H1 (cell line): Measurements from ENCODE around the gene MVP. TPM values are rescaled to one million over a fixed set of nuclear protein-coding genes. Genes with fewer than 3 reads are reported as not detected.

ENCODE experiments used
- CTCF ChIA-PET: fragments of 300-600 bp; sonication (Branson Sonifier 250); formaldehyde crosslinking; loops from one replicate; lab custom pipeline; 2021; ENCODE audit not compliant: partially characterized antibody; lab: Charles Lee
- POLR2A ChIA-PET: fragments of 300-600 bp; sonication (Branson Sonifier 250); formaldehyde crosslinking; loops from one replicate; lab custom pipeline; 2021; ENCODE audit warnings: inconsistent platforms; ENCODE audit not compliant: partially characterized antibody; lab: Charles Lee
- DNase-seq, 2 experiments: peaks; one replicate each; pipeline versions ENCODE4 v3.0.0 to v3.0.0-alpha.2; 2010 to 2022; ENCODE audit warnings: low spot score in 2 of 2, low read depth in 1 of 2, mixed read lengths in 1 of 2
- FAIRE-seq: peaks from 2 replicates; lab custom pipeline; 2011; peaks lifted over from hg19 to GRCh38; lab: Jason Lieb, UNC
- H2AFZ ChIP-seq: 2 replicates; pipeline ENCODE4 v1.8.1; 2012; ENCODE audit warnings: low read length, inconsistent platforms
- H2AK5ac ChIP-seq: 2 replicates; pipeline ENCODE4 v1.6.1; 2013; ENCODE audit warnings: low read depth, low read length
- H2BK120ac ChIP-seq: replicated peaks from 2 replicates; pipeline ENCODE3; 2013; ENCODE audit warnings: low read depth, low read length, inconsistent platforms
- H2BK12ac ChIP-seq: 2 replicates; pipeline ENCODE4 v1.6.1; 2013; ENCODE audit warnings: low read depth, low read length
- H2BK15ac ChIP-seq: 2 replicates; pipeline ENCODE4 v1.6.1; 2013; ENCODE audit warnings: low read length
- H2BK20ac ChIP-seq: 2 replicates; pipeline ENCODE4 v1.6.1; 2013; ENCODE audit warnings: low read length
- H2BK5ac ChIP-seq: 2 replicates; pipeline ENCODE4 v1.6.1; 2013; ENCODE audit warnings: low read depth, low read length
- H3K14ac ChIP-seq: 2 replicates; pipeline ENCODE4 v1.6.1; 2013; ENCODE audit warnings: inconsistent platforms; ENCODE audit not compliant: insufficient read length
- H3K18ac ChIP-seq: 2 replicates; pipeline ENCODE4 v1.6.1; 2013; ENCODE audit warnings: low read length; ENCODE audit errors: extremely low read depth
- H3K23ac ChIP-seq: 2 replicates; pipeline ENCODE4 v1.6.1; 2013; ENCODE audit warnings: inconsistent platforms; ENCODE audit not compliant: insufficient read length
- H3K23me2 ChIP-seq: 2 replicates; pipeline ENCODE4 v1.6.1; 2013; ENCODE audit warnings: low read depth, low read length
- H3K27ac ChIP-seq: 2 replicates; pipeline ENCODE4 v1.6.1; 2011; ENCODE audit warnings: low read depth, low read length, inconsistent platforms
- H3K27me3 ChIP-seq, 4 experiments: replicated peaks in 1 of 4; 1 replicate in 1 of 4; 2 replicates in 3 of 4; pipeline versions ENCODE4 v1.6.1 to v1.8.1; 2011 to 2013; ENCODE audit warnings: low read length in 3 of 4, mild to moderate bottlenecking in 3 of 4, inconsistent platforms in 2 of 4, mixed read lengths in 2 of 4, moderate library complexity in 1 of 4; ENCODE audit not compliant: control insufficient read depth in 3 of 4, insufficient read depth in 3 of 4; ENCODE audit errors: extremely low read depth in 1 of 4
- H3K36me3 ChIP-seq, 4 experiments: 2 replicates each; pipeline versions ENCODE4 v1.6.1 to v1.8.1; 2011 to 2013; ENCODE audit warnings: mild to moderate bottlenecking in 4 of 4, low read length in 3 of 4, moderate library complexity in 2 of 4, control low read depth in 1 of 4, inconsistent platforms in 1 of 4; ENCODE audit not compliant: insufficient read depth in 4 of 4, control insufficient read depth in 2 of 4
- H3K4ac ChIP-seq: replicated peaks from 2 replicates; pipeline ENCODE3; 2013; ENCODE audit warnings: low read length, low read depth, mixed read lengths, inconsistent platforms; ENCODE audit not compliant: insufficient read length
- H3K4me1 ChIP-seq, 4 experiments: replicated peaks in 1 of 4; 1 replicate in 1 of 4; 2 replicates in 3 of 4; pipeline versions ENCODE4 v1.6.1 to v1.8.1; 2011 to 2013; ENCODE audit warnings: low read length in 3 of 4, inconsistent platforms in 2 of 4, mixed read lengths in 1 of 4; ENCODE audit not compliant: insufficient read depth in 4 of 4, control insufficient read depth in 3 of 4
- H3K4me2 ChIP-seq, 2 experiments: 2 replicates each; pipeline versions ENCODE4 v1.6.1 to v1.8.1; 2011 to 2013; ENCODE audit warnings: low read depth in 2 of 2, low read length in 2 of 2, control low read depth in 1 of 2, inconsistent platforms in 1 of 2, mild to moderate bottlenecking in 1 of 2; ENCODE audit not compliant: insufficient read depth in 1 of 2
- H3K4me3 ChIP-seq, 4 experiments: fragments of 200-600, 300-600 bp in 1 of 4; sonication (generic), shearing (Covaris generic), sonication (Bioruptor Twin) in 1 of 4; 2 replicates each; pipeline versions ENCODE4 v1.5.1 to v1.8.1; 2011 to 2016; ENCODE audit warnings: low read length in 4 of 4, low read depth in 3 of 4, control low read depth in 2 of 4, inconsistent platforms in 2 of 4, mild to moderate bottlenecking in 2 of 4, mixed read lengths in 1 of 4, moderate library complexity in 1 of 4; ENCODE audit not compliant: insufficient read depth in 2 of 4; ENCODE audit errors: extremely low read depth in 1 of 4
- H3K56ac ChIP-seq: replicated peaks from 2 replicates; pipeline ENCODE3; 2013; ENCODE audit warnings: low read depth, mild to moderate bottlenecking, mixed read lengths, low read length, inconsistent platforms; ENCODE audit not compliant: insufficient read length
- H3K79me1 ChIP-seq: 2 replicates; pipeline ENCODE4 v1.6.1; 2013; ENCODE audit warnings: low read depth, low read length, control low read depth
- H3K79me2 ChIP-seq, 2 experiments: 2 replicates each; pipeline versions ENCODE4 v1.6.1 to v1.8.1; 2012 to 2013; ENCODE audit warnings: low read length in 2 of 2, mild to moderate bottlenecking in 2 of 2, inconsistent platforms in 1 of 2; ENCODE audit not compliant: insufficient read depth in 2 of 2, control insufficient read depth in 1 of 2
- H3K9ac ChIP-seq, 4 experiments: replicated peaks in 1 of 4; 1 replicate in 1 of 4; 2 replicates in 3 of 4; pipeline versions ENCODE4 v1.6.1 to v1.8.1; 2011 to 2013; ENCODE audit warnings: low read depth in 3 of 4, low read length in 3 of 4, control low read depth in 2 of 4, mild to moderate bottlenecking in 2 of 4, moderate library complexity in 2 of 4, inconsistent platforms in 1 of 4; ENCODE audit errors: extremely low read depth in 1 of 4
- H3K9me3 ChIP-seq, 2 experiments: 2 replicates each; pipeline versions ENCODE4 v1.6.1 to v1.8.1; 2012 to 2013; ENCODE audit warnings: mild to moderate bottlenecking in 2 of 2, moderate library complexity in 2 of 2, control low read depth in 1 of 2, inconsistent platforms in 1 of 2, low read depth in 1 of 2, low read length in 1 of 2, mixed read lengths in 1 of 2; ENCODE audit not compliant: insufficient read depth in 2 of 2
- H4K20me1 ChIP-seq, 2 experiments: replicated peaks in 1 of 2; 2 replicates each; pipeline versions ENCODE3 to v1.8.1; 2011 to 2013; ENCODE audit warnings: inconsistent platforms in 2 of 2, low read length in 2 of 2, mild to moderate bottlenecking in 1 of 2; ENCODE audit not compliant: insufficient read depth in 2 of 2, control insufficient read depth in 1 of 2
- H4K5ac ChIP-seq: 2 replicates; pipeline ENCODE4 v1.6.1; 2013; ENCODE audit warnings: low read length, low read depth, mixed read lengths, inconsistent platforms; ENCODE audit not compliant: insufficient read length
- H4K8ac ChIP-seq: 2 replicates; pipeline ENCODE4 v1.8.0; 2013; ENCODE audit warnings: mild to moderate bottlenecking, moderate library complexity, low read length, inconsistent platforms; ENCODE audit not compliant: insufficient read depth; ENCODE audit errors: extremely low read depth
- H4K91ac ChIP-seq: replicated peaks from 2 replicates; pipeline ENCODE3; 2013; ENCODE audit warnings: low read length, mixed read lengths, inconsistent platforms; ENCODE audit not compliant: insufficient read length
- ZNF274 ChIP-seq: IDR thresholded peaks from 2 replicates; pipeline ENCODE4 v1.7.0; 2012; ENCODE audit warnings: low read length, borderline replicate concordance; ENCODE audit errors: extremely low read depth
- WGBS, 2 experiments: shearing (Covaris generic) in 1 of 2; methylation state at CpG; one replicate each; pipeline versions ENCODE4 v1.1.6 to v1.1.7; 2013 to 2015; ENCODE audit warnings: low lambda C conversion rate in 2 of 2, mixed read lengths in 2 of 2, inconsistent platforms in 1 of 2, low coverage in 1 of 2, missing lambda C conversion rate in 1 of 2; ENCODE audit not compliant: insufficient replicate concordance in 2 of 2, insufficient coverage in 1 of 2, insufficient read length in 1 of 2; ENCODE audit errors: extremely low coverage in 1 of 2, missing lambda C conversion rate in 1 of 2; 5-methylcytosine and 5-hydroxymethylcytosine counted together
- polyA plus RNA-seq, 7 experiments: library from polyadenylated mRNA; depleted of rRNA in 3 of 7; stranded (reverse) in 5 of 7; unstranded in 2 of 7; fragments of >200 nt in 5 of 7; fragments of 200-250 nt in 2 of 7; gene quantifications; 1 replicate in 5 of 7; 2 replicates in 1 of 7; 4 replicates in 1 of 7; pipeline versions ENCODE4 v1.2.1 to v1.2.3, GENCODE V29; 2011 to 2013; ENCODE audit warnings: missing spikeins in 2 of 7, mixed read lengths in 2 of 7
- total RNA-seq: library from RNA; stranded (reverse); fragmentation: NEBNext Ultra II Directional; extraction: Animal tissue kit (Norgen Biotek cat#: 25700); gene quantifications from 2 replicates; pipeline ENCODE4 v1.2.1, GENCODE V29; 2021

The MVP gene
- total and polyA plus RNA-seq, 2 of the 8 experiments (the other 6 are each of a cell fraction or from before 2014, with no cell fraction given) = 1.9 TPM

- H4K91ac ChIP-seq = no peak overlapping the region
- CTCF ChIA-PET = interaction anchor here (0.6 to 4.9 kb wide), 6 partner anchors 10 to 149 kb away, joined by 3 to 21 read pairs (median 5); no protein-coding TSS in a partner anchor
- H3K4me2 ChIP-seq = peak overlapping the region in 1 of 2 experiments; percentile 64; a peak in 1 of 4 replicates
- H2BK15ac ChIP-seq = no peak overlapping the region
- peak overlapping the region; percentile 81 for H3K4ac ChIP-seq
- no peaks in the 10 kb centered on the region for H3K27me3 ChIP-seq
- H3K4me3 ChIP-seq = no peak overlapping the region
- DNase-seq (no peak), FAIRE-seq (no peak)
- H3K9me3 ChIP-seq = no peaks in the 10 kb centered on the region
- no peak overlapping the region for H2AK5ac ChIP-seq
- H3K14ac ChIP-seq = no peak overlapping the region
- no peak overlapping the region for H3K27ac ChIP-seq
- H2BK5ac ChIP-seq = no peak overlapping the region
- H3K18ac ChIP-seq = no peak overlapping the region
- no peak overlapping the region for H2BK120ac ChIP-seq
- peaks cover 0 to 9% of the 10 kb centered on the region in 2 experiments; a peak in 2 of 4 replicates for H3K79me2 ChIP-seq
- H2AFZ ChIP-seq = no peak overlapping the region
- H2BK20ac ChIP-seq = no peak overlapping the region
- H3K56ac ChIP-seq = no peak overlapping the region
- no peak overlapping the region for H3K9ac ChIP-seq
- H3K23ac ChIP-seq = no peak overlapping the region
- peaks cover 8% of the 10 kb centered on the region; the same call in 1 of the 2 replicates for H3K23me2 ChIP-seq
- peak overlapping the region; percentile 45; the same call in 1 of the 2 replicates for H4K8ac ChIP-seq
- H2BK12ac ChIP-seq = 0 out of 2 replicates have a peak overlapping the region, but pooled peaks have one; percentile 17
- WGBS, 2 experiments = 88% methylated on average over 8 of the region's 9 CpGs; no CpG with 5 or more reads in 1 of the 2 experiments
- H3K36me3 ChIP-seq = peaks cover 0 to 6% (median 1%) of the 10 kb centered on the region in 4 experiments; a peak in 5 of 8 replicates
- H3K4me1 ChIP-seq = peaks cover 0 to 7% (median 3%) of the 10 kb centered on the region in 4 experiments; a peak in 3 of 7 replicates
- POLR2A ChIA-PET = interaction anchor here (0.6 to 2.4 kb wide), 6 partner anchors 9 to 74 kb away, joined by 3 to 9 read pairs (median 4); partner anchors contain the start of genes KIF22 and PAGR1
- H4K5ac ChIP-seq = no peak overlapping the region
- H3K79me1 ChIP-seq = peaks cover 9% of the 10 kb centered on the region
- H4K20me1 ChIP-seq = peaks cover 0 to 5% of the 10 kb centered on the region in 2 experiments
- no peak for TF ChIP-seq ZNF274
Observed at GRCh38 chr16:29864205-29864604, 43.9 kb downstream of the MVP start.
